HG03460 (cell line): ENCODE results near the gene RFXAP.

ENCODE experiments used
- ATAC-seq: cut with Tn5 transposase; IDR thresholded peaks from one replicate; pipeline ENCODE4 v1.9.1; 2021; ENCODE audit not compliant: unreplicated experiment

Gene RFXAP

DNA sequence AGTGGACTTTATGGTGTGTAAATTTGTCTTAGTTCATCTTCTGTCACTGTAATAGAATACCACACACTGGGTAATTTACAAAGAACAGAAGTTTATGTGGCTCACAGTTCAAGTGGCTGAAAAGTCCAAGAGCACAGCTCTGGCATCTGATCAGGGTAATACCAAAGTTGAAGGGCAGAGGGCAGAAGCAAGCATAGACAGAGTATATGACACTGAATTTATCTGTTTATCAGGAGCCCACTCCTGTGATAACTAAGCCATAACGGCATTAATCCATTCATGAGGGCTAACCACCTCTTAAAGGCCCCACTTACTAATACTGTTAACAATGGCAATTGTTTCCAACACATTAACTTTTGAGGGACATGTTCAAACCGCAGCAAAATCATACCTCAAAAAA is 4.0 kb upstream of the RFXAP start:
- ATAC-seq, result no peak

GRCh38 chr13:36817996-36818803 is 822 bp upstream of the RFXAP start:
- ATAC-seq, result peak; percentile 4

DNA sequence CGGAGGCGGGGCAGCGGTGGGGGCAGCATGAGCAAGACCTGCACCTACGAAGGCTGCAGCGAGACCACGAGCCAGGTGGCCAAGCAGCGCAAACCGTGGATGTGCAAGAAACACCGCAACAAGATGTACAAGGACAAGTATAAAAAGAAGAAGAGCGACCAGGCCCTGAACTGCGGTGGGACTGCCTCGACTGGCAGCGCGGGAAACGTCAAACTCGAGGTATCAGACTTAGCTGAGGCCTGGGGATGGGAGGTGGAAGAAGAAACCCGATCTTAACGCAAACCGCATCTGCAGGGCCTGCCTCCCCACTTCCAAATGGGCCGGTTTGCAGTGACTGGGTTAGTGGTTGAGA is 693 bp downstream of the RFXAP start:
- peak; percentile 20 for ATAC-seq

DNA sequence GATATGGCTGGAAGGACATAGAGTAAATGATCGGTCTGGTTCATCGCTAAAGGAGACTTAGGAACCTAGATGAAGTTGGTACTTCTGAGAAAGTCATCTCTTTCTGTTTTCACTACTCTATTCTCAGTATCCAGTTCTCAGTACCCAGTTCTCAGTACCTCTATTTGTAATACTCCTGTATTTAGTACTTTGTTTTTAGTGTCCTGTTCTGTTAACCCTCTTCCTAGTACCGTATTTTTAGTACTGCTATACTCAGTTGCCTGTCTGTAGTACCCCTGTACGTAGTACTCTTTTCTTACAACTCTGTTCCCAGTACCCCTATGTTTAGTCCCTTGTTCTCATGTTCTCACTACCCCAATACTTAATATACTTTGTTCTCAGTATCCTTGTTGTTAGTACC is 1.2 kb downstream of the RFXAP start:
- ATAC-seq, result peak; percentile 50

GRCh38 chr13:36822785-36823184 is 3.8 kb downstream of the RFXAP start:
- ATAC-seq, result no peak

DNA sequence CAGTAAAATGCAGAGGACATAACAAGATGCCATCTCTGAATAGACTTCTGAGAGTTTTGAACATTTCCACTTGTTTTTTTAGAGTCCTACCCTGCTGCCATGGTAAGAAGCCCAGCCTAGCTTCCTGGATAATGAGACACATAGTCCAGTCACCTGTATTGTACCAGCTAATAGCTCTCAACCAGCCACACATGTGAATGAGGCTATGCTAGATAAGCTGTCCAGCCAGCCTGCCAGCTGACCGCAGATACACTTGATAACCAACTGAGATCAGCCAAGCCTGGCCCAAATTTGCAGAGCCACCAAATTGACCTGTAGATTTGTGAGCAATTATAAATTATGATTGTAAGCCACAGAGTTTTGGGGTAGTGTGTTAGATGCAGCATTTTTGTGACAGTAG is 10.7 kb downstream of the RFXAP start:
- no peak for ATAC-seq

DNA sequence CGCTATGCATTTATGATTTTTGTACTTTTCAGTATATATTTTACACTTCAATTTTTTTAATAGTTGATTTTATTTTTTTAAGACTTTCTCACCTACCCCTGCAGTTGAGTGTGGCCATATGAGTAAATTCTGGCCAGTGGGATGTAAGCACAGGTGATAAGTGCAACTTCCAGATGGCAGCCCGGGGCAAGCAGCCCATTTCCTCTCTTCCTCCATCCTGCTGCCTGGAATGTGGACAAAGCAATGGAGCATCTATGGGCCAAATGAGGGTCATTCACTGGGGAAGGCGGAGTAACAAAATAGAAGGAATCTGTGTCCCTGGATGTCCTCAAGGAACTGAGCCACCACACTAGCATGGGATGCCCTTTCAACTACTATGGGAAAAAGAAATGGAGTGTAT is 12.3 kb downstream of the RFXAP start:
- ATAC-seq, result no peak

DNA sequence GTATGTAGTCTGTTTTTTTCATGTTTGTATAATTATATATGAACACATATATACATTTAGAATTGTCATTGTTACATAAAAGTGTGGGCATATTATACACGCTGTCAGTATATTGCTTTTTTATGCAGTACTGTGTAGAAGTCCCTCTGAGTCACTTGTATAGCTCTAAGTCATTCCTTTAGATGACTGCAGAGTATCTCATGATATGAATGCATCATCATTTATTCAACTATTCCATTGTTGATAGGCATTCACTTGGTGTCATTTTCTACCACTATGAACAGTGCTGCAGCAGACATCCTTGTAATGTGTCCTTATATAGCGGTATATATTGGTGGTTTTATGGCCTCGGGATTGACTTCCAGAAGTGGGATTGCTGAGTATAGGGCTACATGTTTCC is 15.3 kb downstream of the RFXAP start:
- ATAC-seq, result no peak

GRCh38 chr13:36837354-36838092 is 18.5 kb downstream of the RFXAP start:
- no peak for ATAC-seq

DNA sequence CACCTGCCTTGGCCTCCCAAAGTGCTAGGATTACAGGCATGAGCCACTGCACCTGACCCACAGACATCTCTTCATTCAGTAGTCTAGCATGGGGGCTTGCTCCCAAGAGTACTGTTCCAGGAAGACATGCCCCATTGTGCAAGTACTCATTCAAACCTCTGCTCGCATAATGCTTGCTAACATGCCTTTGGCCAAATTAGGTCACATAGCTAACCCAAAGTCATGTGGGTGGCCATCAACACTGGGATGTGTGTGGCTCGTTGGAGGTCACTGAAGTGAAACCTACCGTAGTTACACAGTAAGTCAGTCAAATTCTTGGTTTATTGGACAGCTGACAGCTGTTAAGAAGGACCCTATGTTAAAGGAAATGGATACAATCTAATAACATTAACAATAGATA is 20.3 kb downstream of the RFXAP start:
- no peak for ATAC-seq

DNA sequence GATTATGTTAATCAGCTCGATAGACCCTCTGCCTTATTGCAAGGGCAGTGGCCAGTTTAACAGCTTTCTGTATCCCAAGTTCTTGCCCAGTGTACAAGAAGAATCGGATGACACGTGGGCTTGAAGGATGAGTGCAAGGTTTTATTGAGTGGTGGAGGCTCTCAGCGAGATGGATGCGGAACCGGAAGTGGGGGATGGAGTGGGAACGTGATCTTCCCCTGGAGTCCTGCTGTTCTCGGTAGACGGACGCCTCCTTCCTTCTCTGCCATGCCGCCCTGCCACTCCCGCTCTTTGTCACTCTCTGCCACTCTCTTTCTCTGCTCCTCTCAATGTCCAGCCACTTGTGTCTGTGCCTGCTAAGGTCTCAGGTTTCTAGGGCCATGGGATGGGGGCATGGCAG is 21.0 kb downstream of the RFXAP start:
- ATAC-seq, result no peak

DNA sequence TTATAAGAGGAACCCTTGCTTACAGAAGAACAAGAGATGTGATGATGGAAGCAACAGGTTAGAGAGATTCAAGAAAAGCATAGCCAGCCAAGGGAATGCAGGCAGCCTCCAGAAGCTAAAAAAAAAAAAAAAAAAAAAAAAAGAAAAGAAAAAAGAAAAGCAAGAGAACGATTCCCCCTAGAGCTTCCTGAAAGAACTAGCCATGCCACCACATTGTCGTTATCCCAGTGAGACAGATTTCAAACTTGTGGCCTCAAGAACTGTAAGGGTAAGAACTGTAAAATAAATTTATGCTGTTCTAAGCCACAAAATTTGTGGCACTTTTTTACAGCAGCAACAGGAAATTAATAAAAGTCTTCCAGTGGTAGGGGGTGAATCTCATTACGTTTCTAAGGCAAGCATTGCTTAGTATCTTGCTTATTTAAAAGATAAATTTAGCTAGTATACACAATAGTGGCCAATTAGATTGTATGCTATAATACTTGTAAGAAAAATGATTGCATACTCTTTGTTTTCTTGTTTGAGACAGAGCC is 21.8 kb downstream of the RFXAP start:
- ATAC-seq, result no peak

DNA sequence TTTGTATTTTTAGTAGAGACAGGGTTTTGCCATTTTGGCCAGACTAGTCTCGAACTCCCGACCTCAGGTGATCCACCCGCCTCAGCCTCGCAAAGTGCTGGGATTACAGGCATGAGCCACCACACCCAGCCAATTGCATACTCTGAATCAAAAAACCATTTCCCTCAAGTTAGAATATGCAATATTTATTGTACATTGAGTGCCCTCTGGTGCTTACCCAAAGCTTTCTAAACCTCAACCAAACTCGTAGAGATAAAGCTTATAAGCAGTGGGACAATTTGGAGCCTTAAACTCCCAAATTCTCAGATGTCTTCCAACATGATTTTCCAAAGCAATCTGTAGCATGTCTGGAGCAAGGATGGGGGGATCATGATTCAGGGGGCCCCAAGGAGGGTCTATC is 22.4 kb downstream of the RFXAP start:
- ATAC-seq, result no peak

DNA sequence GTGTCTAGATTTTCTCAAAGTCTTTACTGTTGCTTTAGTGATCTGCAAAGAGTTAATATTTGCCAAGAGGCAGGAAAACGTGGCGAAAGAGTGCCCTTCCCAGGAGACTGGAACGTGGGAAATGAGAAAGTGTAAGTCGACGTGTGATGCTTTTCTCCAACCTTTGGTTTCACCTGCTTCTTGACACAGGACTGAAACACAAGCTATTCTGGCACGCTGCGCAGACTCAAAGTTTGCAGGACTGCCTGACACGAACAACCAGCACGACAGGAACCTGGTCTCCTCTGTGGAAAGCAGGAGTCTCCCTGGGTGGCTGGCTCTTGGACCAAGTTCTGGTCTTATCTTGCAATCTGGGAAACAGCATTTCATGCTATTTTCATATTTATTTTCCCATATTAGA is 28.6 kb downstream of the RFXAP start:
- ATAC-seq, result no peak

DNA sequence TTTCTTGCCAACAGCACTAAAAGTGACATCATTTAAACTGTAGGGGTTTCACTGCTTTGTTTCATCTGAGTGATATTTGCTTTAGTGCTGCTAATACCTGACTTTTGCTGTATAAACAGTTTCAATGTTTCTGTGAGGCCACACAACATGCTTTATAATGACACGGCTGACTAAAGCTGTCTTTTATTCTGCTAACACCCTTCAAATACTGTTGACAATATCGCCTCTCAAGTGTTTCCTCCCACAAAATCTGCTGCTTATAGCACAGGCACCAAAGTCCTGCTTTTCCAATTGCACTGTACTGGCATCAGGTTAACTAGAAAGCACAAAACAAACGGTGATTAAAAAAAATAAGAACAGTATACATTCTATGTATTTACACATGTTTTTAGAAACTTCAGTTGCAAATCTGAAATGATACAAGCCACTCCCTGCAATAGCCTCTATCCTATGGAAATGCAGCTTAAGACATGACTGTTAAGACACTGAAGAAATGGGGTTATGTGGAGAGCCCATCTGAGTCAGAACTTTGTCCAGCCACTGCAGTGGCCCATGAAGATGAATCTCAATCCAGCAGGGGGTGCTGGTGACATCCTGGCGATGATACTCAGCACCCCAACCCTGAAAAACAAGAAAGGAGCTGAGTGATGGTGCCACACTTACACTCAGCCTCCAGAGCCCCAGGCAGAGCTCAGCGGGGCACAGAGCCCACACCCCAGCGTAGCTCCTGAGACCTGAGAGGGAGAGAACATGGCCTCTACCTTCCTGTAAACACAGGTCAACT is 29.4 kb downstream of the RFXAP start:
- ATAC-seq, result no peak

DNA sequence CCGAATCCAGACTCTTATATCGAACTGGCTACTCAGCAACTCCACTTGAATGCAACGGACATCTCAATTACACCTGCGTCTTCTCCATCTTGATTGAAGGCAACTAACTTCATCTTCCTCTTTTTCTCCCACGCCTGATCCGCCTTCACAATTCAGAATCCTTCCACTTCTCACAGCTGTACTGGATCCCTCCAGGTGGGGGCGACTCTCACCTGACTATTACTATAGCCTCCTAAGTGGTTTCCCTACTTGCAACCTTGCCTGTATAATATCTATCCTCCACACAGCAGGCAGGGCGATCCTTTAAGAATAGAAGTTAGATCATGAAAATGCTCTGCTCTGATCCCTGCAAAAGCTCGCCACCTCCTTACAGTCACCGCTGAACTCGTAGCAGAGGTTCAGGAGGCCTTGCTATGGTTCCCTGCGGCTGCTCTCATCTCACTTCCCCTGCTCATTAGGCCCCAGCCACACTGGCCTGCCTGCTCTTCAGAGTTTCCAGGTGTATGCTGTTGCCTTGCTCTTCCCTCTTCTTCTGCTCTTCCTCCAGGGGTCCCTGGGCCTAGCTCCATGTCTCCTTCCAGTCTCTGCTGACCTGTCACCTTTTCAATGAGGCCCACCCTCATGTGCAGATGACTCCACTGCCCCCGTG is 31.9 kb downstream of the RFXAP start:
- ATAC-seq, result no peak

GRCh38 chr13:36857253-36857652 is 38.2 kb downstream of the RFXAP start:
- no peak for ATAC-seq

GRCh38 chr13:36858290-36858689 is 39.3 kb downstream of the RFXAP start:
- ATAC-seq, result peak; percentile 77

- no peak for ATAC-seq
Measured at GRCh38 chr13:36859259-36859658, 40.2 kb downstream of the RFXAP start.

- ATAC-seq, result no peak
Measured at GRCh38 chr13:36862002-36862685, 43.1 kb downstream of the RFXAP start.

DNA sequence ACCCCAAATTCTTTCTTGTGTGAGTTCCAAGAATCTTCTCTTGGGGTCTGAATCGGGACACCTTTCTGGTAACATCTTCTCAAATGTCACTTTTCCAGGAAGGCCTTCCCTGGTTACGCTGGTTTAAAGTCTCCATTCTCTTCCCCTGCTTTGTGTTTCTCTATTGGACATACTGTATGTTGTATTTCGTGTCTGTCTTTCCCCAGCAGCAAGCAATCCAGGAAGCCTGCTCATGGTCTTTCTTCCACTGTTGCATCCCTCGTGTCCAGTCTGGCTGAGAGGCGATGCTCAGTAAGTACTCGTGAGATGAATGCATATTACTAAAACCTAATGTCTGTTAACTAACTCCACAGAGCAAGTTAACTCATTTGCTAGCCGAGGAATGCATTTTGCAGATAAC is 43.7 kb downstream of the RFXAP start:
- no peak for ATAC-seq
